Mesothelial cell of epicardium (in vitro differentiated cells): ENCODE measurements around the gene CHST6. TPM values are rescaled to one million over a fixed set of nuclear protein-coding genes. Genes with fewer than 3 reads are reported as not detected.
A peak's percentile ranks its signal among the peaks of the same experiment; 100 is the strongest.
"Not testable (repeated sequence)": the region's sequence is repeated elsewhere in the genome, so short reads cannot be mapped to it uniquely, and the experiment has no call there.

Experiments
- DNase-seq, 2 experiments: peaks; one replicate each; pipeline ENCODE4 v3.0.0; 2021; ENCODE audit warnings: low spot score in 2 of 2; ENCODE audit not compliant: unreplicated experiment in 2 of 2
- H3K27ac Mint-ChIP-seq: 2 replicates; pipeline ENCODE4 v1.8.0; 2021; ENCODE audit warnings: mixed read lengths
- H3K27me3 Mint-ChIP-seq: 2 replicates; pipeline ENCODE4 v1.8.0; 2021; ENCODE audit warnings: low read depth, mixed read lengths
- H3K36me3 Mint-ChIP-seq: 2 replicates; pipeline ENCODE4 v1.8.0; 2021; ENCODE audit warnings: mixed read lengths
- H3K4me1 Mint-ChIP-seq: 2 replicates; pipeline ENCODE4 v1.8.0; 2021; ENCODE audit warnings: mixed read lengths
- H3K4me3 Mint-ChIP-seq: 2 replicates; pipeline ENCODE4 v1.8.0; 2021; ENCODE audit warnings: mild to moderate bottlenecking, moderate library complexity, mixed read lengths
- H3K9me3 Mint-ChIP-seq: 2 replicates; pipeline ENCODE4 v1.8.0; 2021; ENCODE audit warnings: mixed read lengths
- CTCF ChIP-seq: fragments of 200-600 bp; sonication (generic); IDR thresholded peaks from one replicate; pipeline ENCODE4 v1.5.0; 2021; ENCODE audit warnings: antibody characterized with exemption; ENCODE audit not compliant: unreplicated experiment
- total RNA-seq: library from RNA; stranded (reverse); gene quantifications from 3 replicates; pipeline ENCODE4 v1.2.1, GENCODE V29; 2021

CHST6 gene
- total RNA-seq, 1 donor from 2014 or later, result 2.1 TPM

GRCh38 chr16:75458439-75458838 is 36.8 kb downstream of the CHST6 start:
- peaks cover 4% of the 10 kb centered on the region for H3K36me3 Mint-ChIP-seq
- H3K27me3 Mint-ChIP-seq, result no peaks in the 10 kb centered on the region
- TF ChIP-seq CTCF, result no peak
- no peak overlapping the region for H3K4me3 Mint-ChIP-seq
- no peak for DNase-seq
- H3K4me1 Mint-ChIP-seq, result peaks cover 41% of the 10 kb centered on the region
- H3K9me3 Mint-ChIP-seq, result no peaks in the 10 kb centered on the region
- no peak overlapping the region for H3K27ac Mint-ChIP-seq

- H3K27me3 Mint-ChIP-seq, result no peaks in the 10 kb centered on the region
- no peak for DNase-seq
- H3K36me3 Mint-ChIP-seq, result peaks cover 4% of the 10 kb centered on the region
- TF ChIP-seq CTCF, result no peak
- no peak overlapping the region for H3K27ac Mint-ChIP-seq
- H3K4me3 Mint-ChIP-seq, result no peak overlapping the region
- H3K9me3 Mint-ChIP-seq, result no peaks in the 10 kb centered on the region
- H3K4me1 Mint-ChIP-seq, result peaks cover 41% of the 10 kb centered on the region
Observed at GRCh38 chr16:75458029-75458428, 37.2 kb downstream of the CHST6 start.

DNA sequence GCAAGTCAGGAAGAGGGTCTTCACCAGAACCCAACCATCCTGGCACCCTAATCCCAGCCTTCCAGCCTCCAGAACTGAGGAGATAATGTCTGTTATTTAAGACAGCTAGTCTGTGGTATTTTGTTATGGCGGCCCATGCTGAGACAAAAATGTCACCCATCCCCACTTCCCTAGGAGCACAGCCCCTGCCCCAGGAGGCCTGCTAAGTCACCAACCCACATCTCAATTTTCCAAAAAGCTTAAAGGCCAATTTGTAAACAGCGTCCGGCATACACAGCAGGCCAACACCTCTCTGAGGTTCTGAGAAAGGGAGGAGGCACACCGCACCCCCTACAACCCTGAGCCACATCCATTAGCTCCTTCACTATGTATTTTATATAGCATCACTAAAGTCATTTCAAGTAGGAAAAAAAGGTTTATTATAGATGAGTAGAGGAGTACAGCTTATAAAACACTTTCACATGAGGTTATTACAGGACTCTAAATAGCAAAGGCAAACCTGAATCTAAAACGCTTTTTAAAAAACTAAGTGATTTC is 37.7 kb downstream of the CHST6 start:
- no peaks in the 10 kb centered on the region for H3K9me3 Mint-ChIP-seq
- H3K27ac Mint-ChIP-seq, result peak overlapping the region; percentile 44
- H3K4me3 Mint-ChIP-seq, result no peak overlapping the region
- H3K27me3 Mint-ChIP-seq, result no peaks in the 10 kb centered on the region
- H3K4me1 Mint-ChIP-seq, result peaks cover 40% of the 10 kb centered on the region
- H3K36me3 Mint-ChIP-seq, result peaks cover 4% of the 10 kb centered on the region
- TF ChIP-seq CTCF, result no peak
- no peak for DNase-seq

DNA sequence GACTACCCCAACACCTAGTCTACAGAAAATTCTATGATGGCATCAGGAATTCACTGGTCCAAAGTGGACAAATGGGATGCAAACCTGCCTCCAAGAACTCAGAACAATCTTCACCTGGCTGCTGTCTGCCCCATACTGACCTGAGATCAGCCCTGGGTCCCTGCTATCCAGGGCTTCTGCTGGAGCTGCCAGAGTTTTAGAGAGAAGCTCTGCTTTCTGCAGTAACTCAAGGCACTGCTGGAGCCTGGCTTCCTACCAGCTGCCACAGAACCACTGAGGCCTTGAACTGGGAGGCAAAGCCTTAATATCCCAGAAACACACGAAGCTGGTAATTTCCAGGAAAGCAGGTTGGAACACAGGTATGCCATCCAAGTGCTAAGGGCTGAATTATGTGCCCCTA is 38.3 kb downstream of the CHST6 start:
- no peak for DNase-seq
- Mint-ChIP-seq H3K4me3 (no peak overlapping the region), H3K27me3 (no peaks in the 10 kb centered on the region), H3K27ac (no peak overlapping the region), H3K36me3 (peaks cover 4% of the 10 kb centered on the region), H3K9me3 (no peaks in the 10 kb centered on the region), H3K4me1 (peaks cover 36% of the 10 kb centered on the region)
- TF ChIP-seq CTCF, result no peak

DNA sequence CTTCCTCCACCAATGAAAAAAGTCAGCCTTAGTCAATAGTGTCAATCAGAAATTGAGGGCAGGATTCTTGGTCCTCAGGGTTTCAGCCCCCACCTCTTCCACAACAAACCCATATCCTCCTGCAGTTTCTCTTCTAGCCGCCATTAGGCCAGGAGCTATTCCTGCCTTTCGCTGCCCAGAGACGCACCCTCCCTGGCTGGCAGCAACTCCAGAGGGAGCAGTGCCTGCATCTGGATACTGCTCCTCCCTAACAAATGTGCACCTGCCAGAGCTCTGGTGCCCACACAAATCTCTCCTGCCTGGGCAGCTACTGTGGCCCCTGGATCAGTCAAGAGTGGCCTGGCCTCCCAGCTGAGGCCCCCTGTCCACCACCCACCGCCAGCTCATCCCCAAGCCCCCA is 38.8 kb downstream of the CHST6 start:
- H3K36me3 Mint-ChIP-seq, H3K27me3 Mint-ChIP-seq, H3K27ac Mint-ChIP-seq, DNase-seq, H3K4me3 Mint-ChIP-seq, H3K9me3 Mint-ChIP-seq: not testable (repeated sequence)
- H3K4me1 Mint-ChIP-seq, result peaks cover 31% of the 10 kb centered on the region

DNA sequence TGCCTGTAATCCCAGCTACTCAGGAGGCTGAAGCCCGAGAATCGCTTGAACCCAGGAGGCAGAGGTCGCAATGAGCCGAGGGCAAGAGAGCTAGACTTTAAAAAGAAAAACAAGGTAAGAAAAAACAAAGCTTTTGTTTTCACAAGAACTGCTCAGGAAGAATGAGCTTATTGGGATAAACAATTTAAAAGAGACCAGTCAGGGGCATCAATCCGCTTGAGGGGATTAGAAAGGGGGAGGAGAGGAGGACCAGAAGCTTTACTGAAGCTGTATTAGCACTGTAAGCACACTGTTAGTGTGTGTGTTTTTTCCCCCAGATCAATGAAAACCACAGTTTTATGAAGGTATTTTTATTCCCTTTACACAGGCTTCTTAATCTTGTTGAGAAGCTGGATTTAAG is 39.6 kb downstream of the CHST6 start:
- H3K27me3 Mint-ChIP-seq, result no peaks in the 10 kb centered on the region
- no peak for DNase-seq
- H3K4me1 Mint-ChIP-seq, result peaks cover 27% of the 10 kb centered on the region
- H3K9me3 Mint-ChIP-seq, result no peaks in the 10 kb centered on the region
- TF ChIP-seq CTCF, result no peak
- no peak overlapping the region for H3K27ac Mint-ChIP-seq
- no peak overlapping the region for H3K4me3 Mint-ChIP-seq
- peaks cover 14% of the 10 kb centered on the region for H3K36me3 Mint-ChIP-seq
